ENCODE measurements around the gene RIT1. TPM values are rescaled to one million over a fixed set of nuclear protein-coding genes. Genes with fewer than 3 reads are reported as not detected.

RIT1 gene
- total and polyA plus RNA-seq, 2 of the 13 experiments (the other 11 are each of a cell fraction or from before 2014, with no cell fraction given) = 12.2 to 32.2 TPM

DNA sequence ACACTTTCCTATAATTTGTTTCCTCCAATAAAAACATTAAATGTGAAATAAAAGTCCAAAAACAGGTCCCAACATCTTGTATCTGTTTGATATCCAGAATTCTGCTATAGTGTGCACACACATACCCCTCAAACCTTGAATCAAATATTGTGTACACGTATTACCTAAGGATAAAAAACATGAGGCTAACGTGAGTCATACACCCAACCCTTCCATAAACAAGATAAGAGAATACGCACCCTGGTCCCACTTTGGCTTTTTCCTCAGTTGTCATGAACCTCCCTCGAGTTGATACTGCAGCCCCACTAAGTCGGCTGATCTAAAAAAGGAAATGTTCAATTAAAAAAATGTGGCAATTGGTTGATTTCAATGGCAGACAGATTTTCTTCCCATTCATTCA lies 17.9 kb upstream of the RIT1 start:
- POLR2A ChIA-PET = no interaction called here
- TF ChIP-seq CBX1 (IDR thresholded peaks at IDR 0.05; ENCODE audit: low read depth) (no peak), NFRKB (IDR thresholded peaks at IDR 0.05) (no peak), ZMYM4 (CRISPR knock-in tag; IDR thresholded peaks at IDR 0.05) (no peak), ZNF598 (CRISPR knock-in tag; IDR thresholded peaks at IDR 0.05; ENCODE audit: borderline replicate concordance) (no peak), RORA (CRISPR knock-in tag; IDR thresholded peaks at IDR 0.05) (no peak), BRD4 (CRISPR knock-in tag; IDR thresholded peaks at IDR 0.05) (no peak), PAWR (CRISPR knock-in tag; IDR thresholded peaks at IDR 0.05; ENCODE audit: borderline replicate concordance) (no peak), MAFK (conservative IDR thresholded peaks at IDR 0.05 in 1 of 2, IDR thresholded peaks at IDR 0.05 in 1 of 2; ENCODE audit: low read length in 2 of 2) (no peak), FOXP1 (IDR thresholded peaks at IDR 0.05) (no peak), FOXP1 (CRISPR knock-in tag; IDR thresholded peaks at IDR 0.05) (no peak), NKX3-1 (CRISPR knock-in tag; IDR thresholded peaks at IDR 0.05) (no peak), KMT2B (CRISPR knock-in tag; IDR thresholded peaks at IDR 0.05) (no peak), RXRB (CRISPR knock-in tag; IDR thresholded peaks at IDR 0.05; ENCODE audit: borderline replicate concordance) (no peak)
- TF ChIP-seq, protein P1, sequence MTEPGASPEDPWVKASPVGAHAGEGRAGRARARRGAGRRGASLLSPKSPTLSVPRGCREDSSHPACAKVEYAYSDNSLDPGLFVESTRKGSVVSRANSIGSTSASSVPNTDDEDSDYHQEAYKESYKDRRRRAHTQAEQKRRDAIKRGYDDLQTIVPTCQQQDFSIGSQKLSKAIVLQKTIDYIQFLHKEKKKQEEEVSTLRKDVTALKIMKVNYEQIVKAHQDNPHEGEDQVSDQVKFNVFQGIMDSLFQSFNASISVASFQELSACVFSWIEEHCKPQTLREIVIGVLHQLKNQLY (CRISPR knock-in tag; IDR thresholded peaks at IDR 0.05) = no peak
- TF ChIP-seq, protein P2, sequence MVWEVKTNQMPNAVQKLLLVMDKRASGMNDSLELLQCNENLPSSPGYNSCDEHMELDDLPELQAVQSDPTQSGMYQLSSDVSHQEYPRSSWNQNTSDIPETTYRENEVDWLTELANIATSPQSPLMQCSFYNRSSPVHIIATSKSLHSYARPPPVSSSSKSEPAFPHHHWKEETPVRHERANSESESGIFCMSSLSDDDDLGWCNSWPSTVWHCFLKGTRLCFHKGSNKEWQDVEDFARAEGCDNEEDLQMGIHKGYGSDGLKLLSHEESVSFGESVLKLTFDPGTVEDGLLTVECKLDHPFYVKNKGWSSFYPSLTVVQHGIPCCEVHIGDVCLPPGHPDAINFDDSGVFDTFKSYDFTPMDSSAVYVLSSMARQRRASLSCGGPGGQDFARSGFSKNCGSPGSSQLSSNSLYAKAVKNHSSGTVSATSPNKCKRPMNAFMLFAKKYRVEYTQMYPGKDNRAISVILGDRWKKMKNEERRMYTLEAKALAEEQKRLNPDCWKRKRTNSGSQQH (CRISPR knock-in tag; IDR thresholded peaks at IDR 0.05; ENCODE audit: low read depth) = no peak
- TF ChIP-seq, protein P3, sequence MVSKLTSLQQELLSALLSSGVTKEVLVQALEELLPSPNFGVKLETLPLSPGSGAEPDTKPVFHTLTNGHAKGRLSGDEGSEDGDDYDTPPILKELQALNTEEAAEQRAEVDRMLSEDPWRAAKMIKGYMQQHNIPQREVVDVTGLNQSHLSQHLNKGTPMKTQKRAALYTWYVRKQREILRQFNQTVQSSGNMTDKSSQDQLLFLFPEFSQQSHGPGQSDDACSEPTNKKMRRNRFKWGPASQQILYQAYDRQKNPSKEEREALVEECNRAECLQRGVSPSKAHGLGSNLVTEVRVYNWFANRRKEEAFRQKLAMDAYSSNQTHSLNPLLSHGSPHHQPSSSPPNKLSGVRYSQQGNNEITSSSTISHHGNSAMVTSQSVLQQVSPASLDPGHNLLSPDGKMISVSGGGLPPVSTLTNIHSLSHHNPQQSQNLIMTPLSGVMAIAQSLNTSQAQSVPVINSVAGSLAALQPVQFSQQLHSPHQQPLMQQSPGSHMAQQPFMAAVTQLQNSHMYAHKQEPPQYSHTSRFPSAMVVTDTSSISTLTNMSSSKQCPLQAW (CRISPR knock-in tag; IDR thresholded peaks at IDR 0.05) = no peak
- TF ChIP-seq, protein P4, sequence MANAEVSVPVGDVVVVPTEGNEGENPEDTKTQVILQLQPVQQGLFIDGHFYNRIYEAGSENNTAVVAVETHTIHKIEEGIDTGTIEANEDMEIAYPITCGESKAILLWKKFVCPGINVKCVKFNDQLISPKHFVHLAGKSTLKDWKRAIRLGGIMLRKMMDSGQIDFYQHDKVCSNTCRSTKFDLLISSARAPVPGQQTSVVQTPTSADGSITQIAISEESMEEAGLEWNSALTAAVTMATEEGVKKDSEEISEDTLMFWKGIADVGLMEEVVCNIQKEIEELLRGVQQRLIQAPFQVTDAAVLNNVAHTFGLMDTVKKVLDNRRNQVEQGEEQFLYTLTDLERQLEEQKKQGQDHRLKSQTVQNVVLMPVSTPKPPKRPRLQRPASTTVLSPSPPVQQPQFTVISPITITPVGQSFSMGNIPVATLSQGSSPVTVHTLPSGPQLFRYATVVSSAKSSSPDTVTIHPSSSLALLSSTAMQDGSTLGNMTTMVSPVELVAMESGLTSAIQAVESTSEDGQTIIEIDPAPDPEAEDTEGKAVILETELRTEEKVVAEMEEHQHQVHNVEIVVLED (CRISPR knock-in tag; IDR thresholded peaks at IDR 0.05; ENCODE audit: borderline replicate concordance) = no peak
- TF ChIP-seq, protein P5, sequence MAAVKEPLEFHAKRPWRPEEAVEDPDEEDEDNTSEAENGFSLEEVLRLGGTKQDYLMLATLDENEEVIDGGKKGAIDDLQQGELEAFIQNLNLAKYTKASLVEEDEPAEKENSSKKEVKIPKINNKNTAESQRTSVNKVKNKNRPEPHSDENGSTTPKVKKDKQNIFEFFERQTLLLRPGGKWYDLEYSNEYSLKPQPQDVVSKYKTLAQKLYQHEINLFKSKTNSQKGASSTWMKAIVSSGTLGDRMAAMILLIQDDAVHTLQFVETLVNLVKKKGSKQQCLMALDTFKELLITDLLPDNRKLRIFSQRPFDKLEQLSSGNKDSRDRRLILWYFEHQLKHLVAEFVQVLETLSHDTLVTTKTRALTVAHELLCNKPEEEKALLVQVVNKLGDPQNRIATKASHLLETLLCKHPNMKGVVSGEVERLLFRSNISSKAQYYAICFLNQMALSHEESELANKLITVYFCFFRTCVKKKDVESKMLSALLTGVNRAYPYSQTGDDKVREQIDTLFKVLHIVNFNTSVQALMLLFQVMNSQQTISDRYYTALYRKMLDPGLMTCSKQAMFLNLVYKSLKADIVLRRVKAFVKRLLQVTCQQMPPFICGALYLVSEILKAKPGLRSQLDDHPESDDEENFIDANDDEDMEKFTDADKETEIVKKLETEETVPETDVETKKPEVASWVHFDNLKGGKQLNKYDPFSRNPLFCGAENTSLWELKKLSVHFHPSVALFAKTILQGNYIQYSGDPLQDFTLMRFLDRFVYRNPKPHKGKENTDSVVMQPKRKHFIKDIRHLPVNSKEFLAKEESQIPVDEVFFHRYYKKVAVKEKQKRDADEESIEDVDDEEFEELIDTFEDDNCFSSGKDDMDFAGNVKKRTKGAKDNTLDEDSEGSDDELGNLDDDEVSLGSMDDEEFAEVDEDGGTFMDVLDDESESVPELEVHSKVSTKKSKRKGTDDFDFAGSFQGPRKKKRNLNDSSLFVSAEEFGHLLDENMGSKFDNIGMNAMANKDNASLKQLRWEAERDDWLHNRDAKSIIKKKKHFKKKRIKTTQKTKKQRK (IDR thresholded peaks at IDR 0.05; ENCODE audit: low read length) = no peak

More for the DNA sequence above, 17.9 kb upstream of the RIT1 start:
- CTCF ChIA-PET (ENCODE audit: low intra/inter-chr PET ratio, low total read pairs) = no interaction called here
- no peak overlapping the region for H2AFZ ChIP-seq (ENCODE audit: low read length)
- H3K27me3 ChIP-seq (ENCODE audit: control insufficient read depth in 1 of 2, insufficient read depth in 2 of 2, low read length in 2 of 2) = no peaks in the 10 kb centered on the region; a peak in 1 of 5 replicates
- intact Hi-C loops (cut with micrococcal nuclease; ENCODE audit: unreplicated experiment) = no loop called here
- in situ Hi-C loops (cut with HindIII; ENCODE audit: extremely low pct_ligation_motif_present, low pct_unique_long_range_greater_than_20kb) = no loop called here
- peaks cover 43% of the 10 kb centered on the region for H3K4me1 ChIP-seq (ENCODE audit: insufficient read depth, low read length)
- no peak for DNase-seq (ENCODE audit: low spot score)
- H3K9me3 ChIP-seq (ENCODE audit: low read length) = no peaks in the 10 kb centered on the region
- WGBS (ENCODE audit: low lambda C conversion rate) = 93% methylated on average over 5 of the region's 5 CpGs
- H3K27ac ChIP-seq (ENCODE audit: extremely low read length, insufficient read depth, low read length) = no peak overlapping the region
- no peak for ATAC-seq
- H3K4me3 ChIP-seq (replicated peaks in 1 of 3; ENCODE audit: insufficient read depth in 1 of 3, low read depth in 2 of 3, low read length in 3 of 3) = no peak overlapping the region
- no peak overlapping the region for H3K9ac ChIP-seq (ENCODE audit: insufficient read depth, low read depth, low read length)
- H3K36me3 ChIP-seq (replicated peaks in 1 of 2; ENCODE audit: control insufficient read depth in 1 of 2, insufficient read depth in 2 of 2, low read length in 2 of 2) = peaks cover 15 to 73% of the 10 kb centered on the region in 2 experiments
- H3K79me2 ChIP-seq (ENCODE audit: insufficient read depth, low read length) = peaks cover 53% of the 10 kb centered on the region
- no peak overlapping the region for H3K4me2 ChIP-seq (ENCODE audit: low read depth, low read length)
- peaks cover 26% of the 10 kb centered on the region; the same call in 1 of the 2 replicates for H4K20me1 ChIP-seq (ENCODE audit: insufficient read depth, low read length)
- no peak for FAIRE-seq
- BruUV-seq (replicated peaks) = no TSS peak
